HG02610 (cell line): ENCODE data around the gene SLC44A5.
"Not testable (repeated sequence)": the region's sequence is repeated elsewhere in the genome, so short reads cannot be mapped to it uniquely, and the experiment has no call there.

Experiments used
- ATAC-seq: cut with Tn5 transposase; IDR thresholded peaks from one replicate; pipeline ENCODE4 v1.9.1; 2021; ENCODE audit warnings: mild to moderate bottlenecking, moderate library complexity; ENCODE audit not compliant: unreplicated experiment

The SLC44A5 gene

DNA sequence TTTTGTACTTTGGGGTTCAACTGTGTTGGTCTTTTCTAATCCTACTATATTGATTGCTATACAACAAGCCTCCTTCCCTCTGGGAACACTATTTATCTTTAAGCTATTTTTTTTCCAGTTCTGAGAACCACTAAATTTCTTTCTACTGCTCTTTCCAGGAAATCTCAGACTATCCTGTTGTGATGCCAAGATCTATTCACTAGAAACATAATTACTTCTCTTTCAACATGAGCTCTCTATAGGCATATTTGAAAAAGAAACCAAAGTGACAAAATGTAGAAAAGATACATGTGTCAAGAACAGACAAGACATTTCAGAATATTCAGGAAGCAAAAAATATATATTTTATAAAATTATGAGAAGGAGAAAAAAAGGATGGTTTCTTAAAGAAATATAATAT is 82.9 kb downstream of the SLC44A5 start:
- no peak for ATAC-seq

DNA sequence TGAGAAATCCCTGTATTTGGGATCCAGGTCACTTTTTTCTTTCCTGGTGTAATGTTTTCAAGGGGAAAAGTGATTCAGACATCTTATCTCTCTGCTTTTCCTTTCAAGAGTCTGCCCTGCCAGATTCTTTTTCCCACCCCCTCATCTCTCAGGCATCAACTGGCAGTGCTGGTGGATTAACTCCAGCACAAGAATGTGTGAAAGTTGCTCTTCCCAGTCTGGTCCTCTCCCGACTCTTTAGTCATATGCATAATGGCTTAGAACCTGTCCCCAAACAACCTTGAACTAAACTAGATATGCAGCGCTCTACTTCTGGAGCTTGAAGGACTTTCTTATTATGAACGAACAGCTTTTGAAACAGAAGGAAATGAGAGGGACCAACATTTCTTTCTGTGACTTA is 88.5 kb downstream of the SLC44A5 start:
- ATAC-seq = no peak

DNA sequence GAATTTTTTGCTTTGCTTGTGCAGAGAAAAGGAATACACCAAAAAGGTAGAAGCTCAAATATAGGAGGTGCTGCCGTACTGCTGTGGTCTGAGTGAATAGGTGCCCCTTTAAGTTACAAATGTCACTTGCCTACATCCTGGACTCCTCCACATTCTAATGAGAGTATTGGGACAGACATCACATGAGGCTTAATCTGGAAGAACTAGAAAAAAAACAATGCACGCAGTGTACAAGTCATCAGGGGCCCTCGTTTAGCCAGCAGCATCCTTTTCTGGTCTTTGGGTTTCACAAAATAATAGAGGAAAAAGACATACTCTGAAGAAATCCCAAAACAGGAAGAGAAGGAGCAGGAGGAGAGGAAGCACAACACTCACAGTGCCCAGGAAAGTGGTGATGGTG is 89.3 kb downstream of the SLC44A5 start:
- no peak for ATAC-seq

DNA sequence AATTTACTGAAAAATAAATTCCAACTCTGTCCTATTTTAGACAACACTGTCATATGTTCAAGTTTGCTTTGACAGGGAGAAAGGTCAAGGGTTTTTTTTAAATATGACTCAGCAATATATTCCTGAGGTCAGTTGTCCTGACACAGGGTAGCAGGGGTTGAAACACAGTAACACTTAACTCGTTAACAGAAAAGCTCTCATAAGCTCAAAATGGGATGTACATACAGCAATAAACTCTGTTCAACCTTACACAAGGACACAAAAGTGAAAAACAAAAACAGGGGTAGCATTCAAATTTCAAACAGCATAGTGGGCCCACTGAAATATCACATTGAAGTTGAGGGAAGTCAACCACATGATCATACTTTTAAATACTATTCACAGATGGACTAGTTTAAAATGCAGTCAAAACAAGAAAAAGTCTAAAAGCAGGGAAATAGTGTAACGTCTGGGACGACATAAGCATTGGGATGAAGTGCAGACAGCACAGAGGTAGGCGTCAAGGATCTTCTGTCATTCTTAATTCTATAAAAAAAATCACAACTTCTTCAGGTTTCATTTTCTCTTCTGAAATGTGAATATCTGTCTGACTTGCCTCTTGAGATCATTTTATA is 89.9 kb downstream of the SLC44A5 start:
- no peak for ATAC-seq

DNA sequence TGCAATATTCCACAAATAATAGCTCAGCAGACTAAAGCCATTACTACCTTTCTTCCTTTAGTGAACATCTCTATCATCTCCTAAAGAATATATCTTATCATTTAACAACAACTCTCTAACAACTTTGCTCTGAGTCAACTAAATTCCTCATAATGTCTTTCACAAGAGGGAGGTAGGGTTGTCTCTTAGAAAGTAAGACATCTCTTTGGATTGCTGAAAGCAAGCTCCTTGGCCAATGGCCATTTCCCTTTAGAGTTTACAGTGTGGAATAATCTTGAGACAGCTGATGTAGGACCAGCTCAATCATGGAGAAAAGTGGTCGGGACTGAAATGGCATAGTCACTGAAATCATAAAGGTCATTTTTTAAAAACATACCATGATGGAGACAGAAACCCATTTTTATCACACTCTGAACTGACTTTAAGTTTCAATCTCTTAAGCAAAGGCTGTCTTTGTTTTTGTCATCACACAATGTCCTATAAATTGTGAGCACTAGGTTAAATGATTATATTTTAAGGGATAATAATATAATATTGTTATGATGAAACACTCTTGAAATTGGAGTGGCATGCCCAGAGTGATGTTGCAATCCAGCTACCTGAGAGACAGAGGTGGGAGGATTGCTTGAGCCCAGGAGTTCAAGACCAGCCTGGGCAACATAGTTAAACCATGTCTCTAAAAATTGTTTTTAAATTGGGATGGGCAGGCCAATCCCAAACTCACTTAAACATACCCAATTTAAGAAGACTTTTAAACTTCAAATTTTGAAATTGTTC is 91.1 kb downstream of the SLC44A5 start:
- ATAC-seq = no peak

DNA sequence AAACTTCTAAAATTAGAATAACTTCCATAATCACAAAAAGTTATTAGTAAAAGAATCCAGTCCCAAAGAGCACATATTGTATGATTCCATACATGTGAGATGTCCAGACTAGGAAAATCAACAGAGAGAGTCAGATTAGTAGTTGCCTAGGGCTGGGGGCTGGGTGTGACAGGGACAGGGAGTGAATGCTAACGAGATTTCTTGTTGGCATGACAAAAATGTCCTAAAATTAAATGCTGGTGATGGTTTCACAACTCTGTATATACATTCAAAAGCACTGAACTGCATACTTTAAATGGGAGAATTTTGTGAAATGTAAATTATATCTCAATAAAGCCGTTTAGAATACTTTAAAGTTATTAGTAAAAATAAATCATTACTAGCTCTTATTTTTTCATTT is 92.2 kb downstream of the SLC44A5 start:
- no peak for ATAC-seq

DNA sequence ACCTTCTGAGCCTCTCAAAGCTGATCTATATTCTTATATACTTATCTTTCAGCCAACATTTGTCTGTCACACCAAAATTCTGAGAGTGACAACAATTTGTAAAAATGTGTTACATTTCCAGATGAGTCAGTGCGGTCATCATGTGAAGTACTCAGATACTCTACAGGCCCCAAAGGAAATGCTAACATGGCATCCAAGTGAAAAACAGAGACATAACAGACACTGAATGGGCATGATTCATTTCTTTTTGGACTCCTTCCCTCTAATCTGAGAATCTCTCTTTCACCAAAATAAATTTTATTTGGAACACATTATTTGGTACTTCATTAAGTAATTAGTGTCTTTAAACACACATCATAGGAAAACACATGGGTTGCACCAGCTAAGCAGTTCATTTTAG is 96.6 kb downstream of the SLC44A5 start:
- no peak for ATAC-seq

DNA sequence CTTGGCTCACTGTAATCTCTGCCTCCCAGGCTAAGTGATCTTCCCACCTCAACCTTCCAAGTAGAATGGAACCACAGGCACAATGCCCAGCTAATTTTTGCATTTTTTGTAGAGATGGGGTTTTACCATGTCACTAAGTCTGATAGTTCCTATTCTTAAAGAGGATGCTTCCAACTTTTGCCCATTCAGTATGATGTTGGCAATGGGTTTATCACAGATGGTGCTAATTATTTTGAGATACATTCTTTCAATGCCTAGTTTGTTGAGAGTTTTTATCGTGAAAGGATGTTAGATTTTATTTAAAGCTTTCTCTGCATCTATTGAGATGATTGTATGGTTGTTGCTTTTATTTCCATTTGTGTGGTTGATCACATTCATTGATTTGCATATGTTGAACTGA is 103.9 kb downstream of the SLC44A5 start:
- no peak for ATAC-seq

DNA sequence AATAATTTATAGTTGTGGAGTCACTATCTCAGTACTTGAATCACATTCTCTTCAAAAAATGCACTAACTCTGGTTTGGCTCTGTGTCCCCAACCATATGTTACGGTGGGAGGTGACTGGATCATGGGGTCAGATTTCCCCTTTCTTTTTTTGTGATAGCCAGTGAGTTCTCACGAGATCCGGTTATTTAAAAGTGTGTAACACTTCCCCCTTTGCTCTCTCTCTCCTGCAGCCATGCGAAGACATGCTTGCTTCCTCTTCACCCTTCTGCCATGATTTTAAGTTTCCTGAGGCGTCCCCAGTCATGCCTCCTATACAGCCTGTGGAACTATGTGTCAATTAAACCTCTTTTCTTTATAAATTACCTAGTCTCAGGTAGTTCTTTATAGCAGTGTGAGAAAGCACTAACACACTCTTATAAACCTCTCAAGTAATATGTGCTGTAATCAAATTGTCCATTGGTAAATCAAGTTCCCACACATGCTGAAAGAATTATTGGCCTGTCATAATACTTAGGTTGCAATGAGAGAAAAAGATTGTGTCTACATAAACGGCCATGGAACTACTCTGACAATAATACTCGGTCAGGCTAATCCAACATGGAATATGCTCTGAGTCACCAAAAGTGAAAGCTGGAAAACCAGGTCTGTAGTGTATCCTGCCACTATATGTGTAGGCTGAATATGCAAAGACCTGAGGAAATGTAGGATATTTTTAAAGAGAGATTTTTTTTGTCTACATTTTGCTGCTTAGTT is 107.5 kb downstream of the SLC44A5 start:
- no peak for ATAC-seq

DNA sequence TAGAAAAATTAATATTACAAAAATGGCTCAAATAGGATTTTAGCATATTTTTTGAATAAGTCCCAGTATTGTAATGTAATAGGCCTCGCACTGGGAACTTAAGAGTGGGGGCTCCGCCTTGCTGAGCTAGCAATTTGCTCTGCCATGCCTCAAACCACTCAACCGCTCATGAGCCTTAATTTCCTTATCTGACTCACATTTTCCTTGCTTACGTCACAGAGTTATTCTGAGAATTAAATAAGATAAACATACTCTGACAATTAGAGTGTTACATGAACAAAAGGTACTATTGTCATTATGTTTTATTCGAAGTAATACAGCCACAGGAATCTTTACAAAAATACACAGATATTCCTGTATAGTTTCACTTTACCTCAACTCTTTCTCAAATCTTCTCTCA is 108.1 kb downstream of the SLC44A5 start:
- ATAC-seq = no peak

DNA sequence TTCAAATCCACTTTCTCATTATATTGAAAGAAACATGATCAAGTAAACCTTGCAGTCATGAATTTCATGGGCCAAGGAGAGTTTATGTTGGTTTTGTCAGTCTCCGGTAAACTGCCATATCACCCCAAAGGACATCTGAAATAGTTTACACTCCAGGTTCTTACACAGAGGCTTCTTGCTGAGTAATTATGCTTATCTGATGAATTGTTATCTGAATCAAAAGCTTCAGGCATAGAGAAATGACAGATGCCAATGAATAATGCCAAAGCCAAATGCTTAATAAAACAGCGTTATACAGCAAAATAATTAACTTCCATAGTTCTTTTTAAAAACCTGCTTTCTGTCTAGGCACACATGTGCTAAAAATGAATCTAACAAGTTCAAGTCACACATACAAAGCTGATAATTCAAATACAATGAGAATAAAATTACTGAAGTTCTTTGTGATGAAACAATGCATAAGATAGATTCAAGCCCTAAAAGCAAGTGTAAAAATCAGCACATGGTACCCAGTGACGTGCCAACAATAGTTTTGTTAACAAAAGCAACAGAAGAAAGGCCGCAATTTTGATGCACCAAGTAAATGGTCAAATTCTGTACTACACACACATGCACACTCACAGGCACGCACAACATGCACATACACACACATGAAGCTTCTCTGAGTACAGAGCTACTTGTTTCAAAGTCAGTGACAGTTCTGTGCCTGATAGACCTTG is 109.2 kb downstream of the SLC44A5 start:
- no peak for ATAC-seq

DNA sequence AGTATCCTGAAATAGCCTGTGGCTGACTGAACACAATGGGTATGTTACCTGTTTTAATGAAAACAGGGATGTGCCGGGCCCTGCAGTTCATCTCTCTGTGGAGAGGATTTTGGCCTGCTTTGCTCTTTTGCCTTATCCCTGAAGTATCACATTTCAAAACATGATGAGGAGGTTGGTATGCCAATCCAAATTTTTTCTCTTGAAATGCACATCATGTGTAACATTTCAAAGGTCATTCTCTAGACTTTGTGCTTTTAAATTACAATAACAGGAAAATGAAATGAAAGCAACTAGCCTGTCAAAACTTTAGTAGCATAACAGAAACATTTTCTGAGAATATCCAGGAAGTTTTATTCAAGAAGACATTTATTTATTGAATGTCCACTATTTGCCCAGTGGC is 118.9 kb downstream of the SLC44A5 start:
- no peak for ATAC-seq

DNA sequence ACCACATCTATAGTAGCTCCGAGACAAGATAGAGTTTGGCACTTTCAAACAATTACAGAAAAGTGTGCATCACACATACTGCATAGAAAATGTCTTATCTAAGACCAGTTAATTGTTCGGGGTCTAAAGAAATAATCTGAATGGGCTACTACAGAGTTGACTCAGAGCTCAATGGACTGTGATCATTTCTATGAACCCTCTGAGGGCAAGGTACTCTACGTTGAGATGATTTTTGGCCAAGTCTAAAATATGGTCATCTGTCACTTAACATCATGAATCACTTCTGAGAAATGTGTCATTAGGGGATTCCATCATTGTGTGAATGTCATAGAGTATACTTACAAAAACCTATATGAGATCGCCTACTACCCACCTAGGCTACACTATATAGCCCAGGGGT is 123.5 kb downstream of the SLC44A5 start:
- no peak for ATAC-seq

DNA sequence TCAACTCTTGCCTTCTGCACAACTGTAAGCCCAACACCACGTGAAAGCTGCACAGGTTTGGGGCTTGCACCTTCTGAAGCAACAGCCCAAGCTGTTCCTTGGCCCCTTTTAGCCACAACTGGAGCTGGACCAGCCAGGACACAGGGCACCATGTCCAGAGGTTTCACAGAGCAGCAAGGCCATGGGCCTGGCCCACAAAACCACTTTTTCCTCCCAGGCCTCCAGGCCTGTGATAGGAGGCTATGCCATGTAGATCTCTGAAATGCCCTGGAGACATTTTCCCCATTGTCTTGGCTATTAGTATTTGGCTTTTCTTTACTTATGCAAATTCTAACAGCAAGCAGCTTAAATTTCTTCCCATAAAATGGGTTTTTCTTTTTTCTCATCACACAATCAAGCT is 126.1 kb downstream of the SLC44A5 start:
- no peak for ATAC-seq

DNA sequence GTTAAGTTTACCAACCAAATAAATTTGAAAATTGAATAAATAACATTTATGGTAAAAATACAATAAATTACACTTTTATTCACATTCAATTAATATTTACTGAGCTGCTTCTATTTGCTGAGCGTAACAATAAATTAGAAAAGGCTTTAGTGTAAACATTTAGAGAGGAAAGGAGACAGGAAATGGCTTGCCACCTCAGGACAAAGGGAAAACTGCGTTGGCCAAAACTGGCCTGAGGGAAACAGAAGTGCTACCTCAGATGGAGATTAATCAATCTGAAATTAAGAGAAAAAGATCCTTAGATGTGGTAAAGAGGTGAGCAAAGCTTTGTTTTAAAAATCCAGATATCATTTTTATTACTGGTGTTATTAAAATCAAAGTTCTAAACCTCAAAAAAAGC is 128.0 kb downstream of the SLC44A5 start:
- ATAC-seq = no peak

DNA sequence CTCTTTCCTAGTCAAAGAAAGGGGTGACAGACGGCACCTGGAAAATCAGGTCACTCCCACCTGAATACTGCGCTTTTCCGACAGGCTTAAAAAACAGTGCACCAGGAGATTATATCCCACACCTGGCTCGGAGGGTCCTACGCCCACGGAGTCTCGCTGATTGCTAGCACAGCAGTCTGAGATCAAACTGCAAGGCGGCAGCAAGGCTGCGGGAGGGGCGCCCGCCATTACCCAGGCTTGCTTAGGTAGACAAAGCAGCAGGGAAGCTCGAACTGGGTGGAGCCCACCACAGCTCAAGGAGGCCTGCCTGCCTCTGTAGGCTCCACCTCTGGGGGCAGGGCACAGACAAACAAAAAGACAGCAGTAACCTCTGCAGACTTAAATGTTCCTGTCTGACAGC is 134.4 kb downstream of the SLC44A5 start:
- ATAC-seq = not testable (repeated sequence)

DNA sequence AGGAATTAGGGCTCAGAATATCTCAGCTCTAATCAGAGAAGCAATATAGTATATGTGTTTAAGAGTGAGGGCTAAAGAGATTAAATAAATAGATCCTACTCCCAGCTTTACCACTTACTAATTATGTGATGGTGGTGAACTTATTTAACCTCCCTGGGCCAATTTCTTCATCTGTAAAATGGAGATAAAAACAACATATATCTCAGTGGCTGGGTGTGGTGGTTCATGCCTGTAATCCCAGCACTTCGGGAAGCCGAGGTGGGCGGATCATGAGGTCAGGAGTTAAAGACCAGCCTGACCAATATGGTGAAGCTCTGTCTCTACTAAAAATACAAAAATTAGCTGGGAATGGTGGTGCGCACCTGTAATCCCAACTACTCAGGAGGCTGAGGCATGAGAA is 135.2 kb downstream of the SLC44A5 start:
- ATAC-seq = no peak

DNA sequence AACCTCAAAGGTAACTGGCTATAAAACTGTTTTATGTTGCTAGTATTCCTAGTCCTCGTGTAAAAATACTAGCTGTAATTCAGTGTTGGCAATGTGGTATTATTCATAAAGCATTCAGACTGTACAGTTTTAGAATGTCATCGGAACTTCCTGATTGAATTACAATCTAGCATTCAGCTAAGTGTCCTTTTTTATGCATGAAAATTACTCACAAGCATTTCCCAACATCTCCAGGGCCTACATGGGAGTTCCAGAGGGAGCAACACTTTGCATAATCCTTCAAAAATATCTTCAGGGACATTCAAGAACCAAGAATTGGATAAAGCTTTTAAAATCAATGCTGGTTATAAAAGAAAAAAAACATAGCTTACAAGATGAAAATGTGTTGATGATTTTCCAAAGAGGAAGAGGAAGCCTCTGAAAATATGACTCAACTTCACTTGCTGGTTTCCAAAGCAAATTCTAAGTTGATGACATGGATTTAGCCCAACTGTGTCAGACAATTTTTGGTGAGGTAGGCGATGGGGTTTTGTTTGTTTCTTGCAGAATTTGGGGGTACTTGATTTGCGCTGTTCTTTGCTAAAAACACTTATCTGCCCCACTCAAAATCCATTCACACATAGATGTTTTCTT is 137.8 kb downstream of the SLC44A5 start:
- no peak for ATAC-seq

DNA sequence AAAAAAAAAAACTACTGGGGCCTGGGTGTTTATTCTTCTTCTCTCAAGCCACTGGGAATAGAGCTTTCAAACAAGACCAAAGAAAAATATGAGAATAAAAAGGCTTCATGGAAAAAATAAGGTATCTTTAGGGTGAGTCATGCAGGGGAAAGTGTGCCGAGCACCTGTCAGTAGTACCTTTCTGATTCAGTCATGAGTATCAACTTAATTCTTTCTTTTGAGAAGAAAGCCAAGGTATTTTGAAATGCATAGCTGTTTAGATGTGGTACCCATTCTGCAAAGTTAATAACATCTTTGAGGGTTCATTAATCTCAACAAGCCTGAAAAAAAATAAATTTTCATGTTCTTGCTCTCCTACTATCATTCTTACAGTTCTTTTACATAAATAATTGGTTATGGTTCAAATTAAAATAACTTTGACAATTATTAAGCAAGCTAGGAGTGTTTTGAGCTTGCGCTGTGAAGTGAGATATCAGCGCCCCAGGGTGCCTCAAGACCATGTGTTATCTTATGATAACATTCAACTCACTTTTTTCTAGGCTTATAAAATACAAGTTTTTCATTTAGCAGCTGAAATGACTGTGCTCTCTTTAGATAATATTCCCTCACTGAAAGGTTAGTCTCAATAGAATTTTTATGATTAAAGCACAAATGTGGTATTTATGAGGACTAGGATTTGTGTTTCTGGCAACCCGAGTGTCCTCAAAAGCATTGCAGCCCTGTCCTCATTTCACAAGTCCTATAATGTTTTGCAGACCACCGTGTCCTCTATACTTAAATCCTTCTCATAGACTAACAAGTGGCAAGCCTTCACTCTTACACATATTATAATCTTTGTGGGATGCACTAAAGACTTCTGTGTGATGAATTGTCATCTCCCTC is 138.6 kb downstream of the SLC44A5 start:
- ATAC-seq = no peak

DNA sequence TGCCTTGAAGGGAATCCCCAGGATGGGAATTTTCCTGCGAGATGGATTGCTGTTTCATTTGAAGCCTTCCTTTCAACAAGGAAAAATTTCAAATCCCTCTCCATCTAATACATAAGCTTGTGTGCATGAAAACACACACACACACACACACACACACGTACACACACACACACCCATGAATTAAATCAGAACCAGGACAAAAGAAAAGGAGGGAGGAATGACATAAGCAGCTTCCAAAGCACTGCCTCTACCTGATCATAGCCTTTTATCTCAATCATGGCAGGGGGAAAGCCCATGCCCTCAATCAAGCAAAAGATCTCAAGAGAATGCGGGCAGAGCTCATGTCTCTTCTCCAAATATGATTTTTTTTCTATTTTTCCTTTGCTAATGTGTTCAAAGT is 139.7 kb downstream of the SLC44A5 start:
- ATAC-seq = no peak
